Heart left ventricle (tissue), 16 donors: ENCODE data around the gene OSER1. TPM values are rescaled to one million over a fixed set of nuclear protein-coding genes. Genes with fewer than 3 reads are reported as not detected.
A peak's percentile ranks its signal among the peaks of the same experiment; 100 is the strongest.

Source experiments
- ATAC-seq, 4 donors: fragments of 200-7000 bp; cut with Tn5 transposase; one replicate each; pipeline ENCODE4 v1.9.1; 2020 to 2022; ENCODE audit warnings: moderate library complexity in 4 of 4, mild to moderate bottlenecking in 3 of 4, moderate number of reproducible peaks in 1 of 4
- DNase-seq, 5 donors: peaks; one replicate each; pipeline ENCODE4 v3.0.0-alpha.2; 2020
- H3K27ac ChIP-seq, 12 donors: fragments of 200-600 bp; sonication (generic) in 4 of 12; one replicate each; pipeline versions ENCODE4 v1.5.0 to v1.8.0; 2016 to 2022; ENCODE audit warnings: mild to moderate bottlenecking in 2 of 12
- H3K27me3 ChIP-seq, 9 donors: fragments of 200-600 bp; sonication (generic) in 2 of 9; one replicate each; pipeline versions ENCODE4 v1.5.1 to v1.8.0; 2016 to 2022; ENCODE audit warnings: mild to moderate bottlenecking in 3 of 9
- H3K36me3 ChIP-seq, 9 donors: fragments of 200-600 bp; sonication (generic) in 2 of 9; one replicate each; pipeline versions ENCODE4 v1.5.0 to v1.8.0; 2018 to 2022; ENCODE audit warnings: mild to moderate bottlenecking in 2 of 9
- H3K4me1 ChIP-seq, 12 donors: fragments of 200-600 bp; sonication (generic) in 4 of 12; one replicate each; pipeline versions ENCODE4 v1.5.0 to v1.8.0; 2016 to 2022; ENCODE audit warnings: mild to moderate bottlenecking in 3 of 12
- H3K4me3 ChIP-seq, 12 donors: fragments of 200-600 bp; sonication (generic) in 4 of 12; one replicate each; pipeline versions ENCODE4 v1.5.0 to v1.8.0; 2017 to 2022; ENCODE audit warnings: mild to moderate bottlenecking in 9 of 12, moderate library complexity in 4 of 12
- H3K9me3 ChIP-seq, 12 donors: fragments of 200-600 bp; sonication (generic) in 4 of 12; one replicate each; pipeline versions ENCODE4 v1.5.0 to v1.8.0; 2016 to 2022; ENCODE audit warnings: mild to moderate bottlenecking in 1 of 12
- POLR2A ChIP-seq, 2 donors: fragments of 450-650 bp; IDR thresholded peaks; one replicate each; pipeline ENCODE4 v1.6.1; 2017; ENCODE audit warnings: antibody characterized with exemption in 2 of 2, mild to moderate bottlenecking in 2 of 2, moderate library complexity in 2 of 2
- WGBS, 4 donors: extraction: QIAGEN DNeasy Blood & Tissue Kit in 2 of 4; methylation state at CpG; one replicate each; pipeline versions ENCODE4 v1.1.5 to v1.1.7; 2013 to 2018; 5-methylcytosine and 5-hydroxymethylcytosine counted together
- intact Hi-C, 10 donors: fragments of 100-400 bp; cut with DNase I; formaldehyde crosslinking; loops; one replicate each; pipeline versions ENCODE4 v1.11.1 to v1.14.2; 2022
- polyA plus RNA-seq, 2 donors: library from polyadenylated mRNA; stranded (reverse); fragments of 200-250 nt; gene quantifications; one replicate each; pipeline ENCODE4 v1.2.3, GENCODE V29; 2013
- total RNA-seq, 9 donors: library from RNA; depleted of rRNA in 2 of 9; stranded (reverse); fragments of >200 nt in 2 of 9; fragmentation: NEBNext Ultra II Directional in 3 of 9; extraction: Animal tissue kit (Norgen Biotek cat#: 25700) in 3 of 9; gene quantifications; one replicate each; pipeline versions ENCODE4 v1.1.0 to v1.2.4, GENCODE V29; 2016 to 2023
- TF ChIP-seq, protein P1 (sequence below), 12 donors: fragments of 200-600 bp; sonication (generic) in 4 of 12; IDR thresholded peaks; one replicate each; pipeline versions ENCODE4 v1.5.0 to v1.8.0; 2018 to 2022; ENCODE audit warnings: antibody characterized with exemption in 12 of 12, mild to moderate bottlenecking in 5 of 12
- donor health status: ischemic (EF 13 %, LVEDD 7.1; RV severe dilation, severe dysfunction).
- donor health status: healthy with polysubstance abuse.
- donor health status: DM: no; HTN: yes; CAD: no.
- donor health status: DM: no; HTN: no; CAD: no.
- donor health status: ischemic (EF 25% LVEDD 6.9; RV normal size, moderate dysfunction).
- donor health status: ischemic (EF 25% LVEDD 5.7; RV mildly dilated, moderate dysfunction).
- donor health status: healthy.
- donor health status: DM: yes; HTN: yes; CAD: no.
- donor health status: ischemic (EF 35%, LVEDD 5.7; RV mildly dilated, moderate dysfunction).
- donor health status: nonischemic (EF 11% LVEDD 7.7; RV severe dilation, severe dysfunction).
- donor health status: DM: yes; HTN: yes; CAD: no.
- donor health status: PGD.
- donor health status: ischemic (EF 29% LVEDD 5.4; RV normal size, mild dysfunction).
- donor health status: nonischemic (EF 23%, LVEDD 6.1; RV moderate dilation, normal function).

Gene OSER1
- total and polyA plus RNA-seq, 11 donors, result 11.9 to 39.0 (median 34.1) TPM

DNA sequence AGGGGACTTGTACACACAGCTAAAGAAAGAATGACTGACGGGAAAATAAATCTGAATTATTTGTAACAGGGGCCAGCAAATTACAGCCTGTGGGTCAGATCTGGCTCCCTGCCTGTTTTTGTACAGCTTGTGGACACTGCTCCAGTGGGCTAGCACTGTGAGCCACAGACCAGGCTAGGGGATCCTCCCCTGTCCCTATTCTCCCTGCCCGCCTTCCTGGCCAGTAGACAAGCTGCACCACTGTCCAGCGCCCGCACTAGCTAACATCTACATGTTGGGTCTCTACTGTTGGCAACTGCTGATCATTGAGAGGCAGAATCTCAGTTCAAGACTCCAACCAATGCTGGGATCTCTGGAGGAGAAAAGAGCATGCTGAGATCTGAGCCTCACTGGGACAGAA is 10.7 kb downstream of the OSER1 start:
- no peaks in the 10 kb centered on the region for H3K9me3 ChIP-seq
- 76 to 83% (median 81%) methylated on average over 4 of the region's 4 CpGs for WGBS, 4 donors
- H3K36me3 ChIP-seq, result peaks cover 0 to 90% (median 81%) of the 10 kb centered on the region in 9 donors
- peak overlapping the region in 3 of 12 donors; percentile 15 to 76 (median 22) for H3K27ac ChIP-seq
- no peak for DNase-seq
- intact Hi-C loops, result loop anchor here in 1 of 10 donors (10.0 kb wide), 1 partner anchor 445 kb away; no protein-coding TSS in a partner anchor
- ATAC-seq, result peak in 2 of 4 donors; percentile 15 to 37
- no peak for TF ChIP-seq POLR2A (IDR thresholded peaks at IDR 0.05)
- TF ChIP-seq, protein P1, sequence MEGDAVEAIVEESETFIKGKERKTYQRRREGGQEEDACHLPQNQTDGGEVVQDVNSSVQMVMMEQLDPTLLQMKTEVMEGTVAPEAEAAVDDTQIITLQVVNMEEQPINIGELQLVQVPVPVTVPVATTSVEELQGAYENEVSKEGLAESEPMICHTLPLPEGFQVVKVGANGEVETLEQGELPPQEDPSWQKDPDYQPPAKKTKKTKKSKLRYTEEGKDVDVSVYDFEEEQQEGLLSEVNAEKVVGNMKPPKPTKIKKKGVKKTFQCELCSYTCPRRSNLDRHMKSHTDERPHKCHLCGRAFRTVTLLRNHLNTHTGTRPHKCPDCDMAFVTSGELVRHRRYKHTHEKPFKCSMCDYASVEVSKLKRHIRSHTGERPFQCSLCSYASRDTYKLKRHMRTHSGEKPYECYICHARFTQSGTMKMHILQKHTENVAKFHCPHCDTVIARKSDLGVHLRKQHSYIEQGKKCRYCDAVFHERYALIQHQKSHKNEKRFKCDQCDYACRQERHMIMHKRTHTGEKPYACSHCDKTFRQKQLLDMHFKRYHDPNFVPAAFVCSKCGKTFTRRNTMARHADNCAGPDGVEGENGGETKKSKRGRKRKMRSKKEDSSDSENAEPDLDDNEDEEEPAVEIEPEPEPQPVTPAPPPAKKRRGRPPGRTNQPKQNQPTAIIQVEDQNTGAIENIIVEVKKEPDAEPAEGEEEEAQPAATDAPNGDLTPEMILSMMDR (IDR thresholded peaks at IDR 0.05), result no peak
- H3K4me1 ChIP-seq, result peaks cover 0 to 49% (median 26%) of the 10 kb centered on the region in 12 donors
- H3K27me3 ChIP-seq, result no peaks in the 10 kb centered on the region
- no peak overlapping the region for H3K4me3 ChIP-seq

DNA sequence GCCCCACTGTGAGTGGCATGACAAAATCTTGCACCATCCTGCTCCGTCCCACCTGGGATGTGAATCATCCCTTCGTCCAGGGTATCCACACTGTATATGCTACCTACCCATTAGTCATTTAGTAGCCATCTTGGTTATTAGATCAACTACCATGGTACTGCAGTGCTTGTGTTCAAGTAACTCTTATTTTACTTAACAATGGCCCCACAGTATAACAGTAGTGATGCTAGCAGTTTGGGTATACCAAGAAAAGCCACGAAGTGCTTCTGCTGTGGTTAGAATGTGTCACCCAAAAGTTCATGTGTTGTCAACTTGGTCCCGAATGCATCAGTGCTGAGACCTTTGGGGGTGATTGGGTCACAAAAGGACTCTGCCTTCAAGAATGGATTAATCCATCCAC is 11.7 kb downstream of the OSER1 start:
- H3K4me3 ChIP-seq, result no peak overlapping the region
- no peak for DNase-seq
- peaks cover 0 to 84% (median 74%) of the 10 kb centered on the region in 9 donors for H3K36me3 ChIP-seq
- H3K27ac ChIP-seq, result no peak overlapping the region
- H3K27me3 ChIP-seq, result no peaks in the 10 kb centered on the region
- no peak for ATAC-seq
- no peaks in the 10 kb centered on the region for H3K9me3 ChIP-seq
- 89 to 94% (median 91%) methylated on average over 4 of the region's 4 CpGs for WGBS, 4 donors
- peaks cover 0 to 39% (median 16%) of the 10 kb centered on the region in 12 donors for H3K4me1 ChIP-seq
- TF ChIP-seq, protein P1 (IDR thresholded peaks at IDR 0.05), result no peak
- no peak for TF ChIP-seq POLR2A (IDR thresholded peaks at IDR 0.05)
- intact Hi-C loops, result loop anchor here in 1 of 10 donors (10.0 kb wide), 1 partner anchor 444 kb away; no protein-coding TSS in a partner anchor

DNA sequence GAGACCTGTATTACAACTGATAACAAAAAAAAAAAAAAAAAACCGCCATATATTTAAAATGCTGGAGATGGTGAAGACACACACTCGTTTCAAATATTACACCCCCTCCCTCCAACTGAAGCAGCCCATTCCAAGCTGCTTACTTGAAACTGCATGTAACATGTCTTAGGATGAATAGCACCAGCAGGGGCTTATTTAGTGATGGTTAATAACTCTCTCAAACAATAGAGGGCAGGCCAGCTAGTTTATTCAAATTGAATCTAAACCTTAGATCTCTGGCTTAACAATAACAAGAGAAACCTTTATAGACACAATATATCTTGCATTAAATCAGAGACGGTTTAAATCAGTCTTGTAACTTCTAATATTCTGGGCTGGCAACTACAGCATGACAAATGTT is 14.3 kb downstream of the OSER1 start:
- ATAC-seq (no peak), DNase-seq (no peak)
- peaks cover 0 to 20% (median 8%) of the 10 kb centered on the region in 12 donors for H3K4me1 ChIP-seq
- no peaks in the 10 kb centered on the region for H3K27me3 ChIP-seq
- intact Hi-C loops, result loop anchor here in 1 of 10 donors (10.0 kb wide), 1 partner anchor 441 kb away; no protein-coding TSS in a partner anchor
- H3K27ac ChIP-seq, result no peak overlapping the region
- no peaks in the 10 kb centered on the region for H3K9me3 ChIP-seq
- H3K4me3 ChIP-seq, result no peak overlapping the region
- whole genome bisulfite sequencing, 4 donors, result 60 to 77% (median 72%) methylated on average over 3 of the region's 3 CpGs
- H3K36me3 ChIP-seq, result peaks cover 0 to 63% (median 57%) of the 10 kb centered on the region in 9 donors
- no peak for TF ChIP-seq POLR2A (IDR thresholded peaks at IDR 0.05)
- TF ChIP-seq, protein P1 (IDR thresholded peaks at IDR 0.05), result no peak

DNA sequence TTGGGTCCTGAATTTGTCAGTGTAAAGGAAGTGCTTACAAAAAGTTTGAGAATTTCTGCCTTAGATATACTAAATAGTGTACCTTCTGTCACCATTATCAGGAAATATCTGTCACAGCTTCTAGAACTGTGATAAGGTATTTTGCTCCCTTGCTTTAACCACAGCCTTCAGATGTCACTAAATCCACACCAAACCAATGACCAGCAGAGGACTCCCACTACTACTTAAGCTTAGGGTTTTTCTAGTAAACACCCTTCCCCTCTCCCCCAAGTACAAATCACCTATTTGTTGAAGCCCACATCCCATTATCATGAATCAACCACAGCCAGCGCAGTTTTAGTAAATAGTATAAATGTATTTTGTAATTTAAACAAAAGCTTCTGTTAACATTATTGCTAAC is 15.0 kb downstream of the OSER1 start:
- no peak for TF ChIP-seq POLR2A (IDR thresholded peaks at IDR 0.05)
- TF ChIP-seq, protein P1 (IDR thresholded peaks at IDR 0.05), result no peak
- no peaks in the 10 kb centered on the region for H3K27me3 ChIP-seq
- DNase-seq (no peak), ATAC-seq (no peak)
- H3K9me3 ChIP-seq, result no peaks in the 10 kb centered on the region
- no peak overlapping the region for H3K4me3 ChIP-seq
- 94 to 99% (median 97%) methylated on average over 1 of the region's 1 CpG for WGBS, 4 donors
- H3K36me3 ChIP-seq, result peaks cover 0 to 56% (median 50%) of the 10 kb centered on the region in 9 donors
- no peak overlapping the region for H3K27ac ChIP-seq
- peaks cover 0 to 14% (median 6%) of the 10 kb centered on the region in 12 donors for H3K4me1 ChIP-seq
- intact Hi-C loops, result loop anchor here in 1 of 10 donors (10.0 kb wide), 1 partner anchor 441 kb away; no protein-coding TSS in a partner anchor
